Lower lobe of right lung (tissue), 2 donors: Measurements from ENCODE around the gene TEKTIP1. TPM values are rescaled to one million over a fixed set of nuclear protein-coding genes. Genes with fewer than 3 reads are reported as not detected.

Experiments used
- ATAC-seq, 2 donors: fragments of 200-7000 bp; cut with Tn5 transposase; one replicate each; pipeline ENCODE4 v1.9.1; 2020 to 2022; ENCODE audit warnings: mild to moderate bottlenecking in 2 of 2, moderate library complexity in 2 of 2
- DNase-seq: peaks from one replicate; pipeline ENCODE4 v3.0.0-alpha.2; 2020
- H3K27ac ChIP-seq: fragments of 200-600 bp; one replicate; pipeline ENCODE4 v1.8.0; 2022
- H3K27me3 ChIP-seq: fragments of 200-600 bp; one replicate; pipeline ENCODE4 v1.8.0; 2022; ENCODE audit warnings: low read depth
- H3K36me3 ChIP-seq: fragments of 200-600 bp; one replicate; pipeline ENCODE4 v1.8.0; 2022; ENCODE audit warnings: mild to moderate bottlenecking
- H3K4me1 ChIP-seq: fragments of 200-600 bp; one replicate; pipeline ENCODE4 v1.8.0; 2022
- H3K4me3 ChIP-seq: fragments of 200-600 bp; one replicate; pipeline ENCODE4 v1.8.0; 2022; ENCODE audit warnings: mild to moderate bottlenecking
- H3K9me3 ChIP-seq: fragments of 200-600 bp; one replicate; pipeline ENCODE4 v1.8.0; 2022
- intact Hi-C: fragments of 100-400 bp; cut with DNase I; formaldehyde crosslinking; loops from one replicate; pipeline ENCODE4 v1.11.0; 2022
- total RNA-seq: library from RNA; stranded (reverse); fragmentation: NEBNext Ultra II Directional; extraction: Animal tissue kit (Norgen Biotek cat#: 25700); gene quantifications from one replicate; pipeline ENCODE4 v1.2.1, GENCODE V29; 2021
- TF ChIP-seq, protein P1 (sequence below): fragments of 200-600 bp; IDR thresholded peaks from one replicate; pipeline ENCODE4 v1.8.0; 2022; ENCODE audit warnings: antibody characterized with exemption, mild to moderate bottlenecking
- donor health status: DM: no; HTN: yes; CAD: no; lungs with severe emphysema.

The TEKTIP1 gene
- total RNA-seq, 1 donor from 2014 or later = 2.2 TPM

DNA sequence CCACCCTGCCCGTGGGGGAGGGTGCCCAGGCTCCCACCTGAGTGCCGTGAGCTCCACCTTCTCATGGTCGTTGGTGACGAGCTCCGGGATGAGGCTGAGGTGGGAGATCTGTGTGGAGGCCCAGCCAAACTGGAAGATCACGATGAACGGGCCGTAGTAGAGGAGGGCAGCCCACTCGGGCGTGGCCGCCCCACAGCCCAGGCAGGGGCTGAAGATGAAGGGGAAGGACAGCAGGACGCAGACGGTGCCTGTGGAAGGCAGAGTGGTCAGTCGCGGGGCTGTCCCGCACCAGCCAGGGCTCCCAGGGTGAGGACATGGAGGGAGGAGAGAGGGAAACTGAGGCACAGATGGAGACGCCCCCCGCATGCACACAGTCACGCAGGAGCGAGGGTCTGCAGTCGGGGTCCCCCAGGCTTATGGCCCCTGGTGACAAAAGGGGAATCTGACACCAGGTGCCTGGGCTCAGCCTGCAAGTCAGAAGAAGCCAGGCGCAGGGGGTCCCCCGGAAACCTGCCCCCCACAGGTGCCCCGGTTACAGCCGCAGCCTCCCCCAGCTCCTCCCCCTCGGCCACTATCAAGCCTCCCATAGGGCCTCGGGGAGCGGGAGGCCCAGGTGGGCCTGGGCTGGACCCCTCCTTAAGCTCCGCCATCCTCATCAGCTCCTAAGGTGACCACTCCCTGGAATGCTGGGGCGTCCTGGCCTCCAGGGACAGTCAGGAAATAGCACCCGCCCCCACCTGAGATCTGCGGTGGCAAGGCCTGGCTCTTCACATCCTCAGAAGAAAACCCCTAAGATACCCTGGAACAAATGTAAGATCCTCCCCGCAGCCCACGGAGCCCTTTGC, 12.2 kb downstream of the TEKTIP1 start:
- Histone ChIP-seq H3K27ac (no peak overlapping the region), H3K9me3 (no peaks in the 10 kb centered on the region), H3K27me3 (no peaks in the 10 kb centered on the region), H3K4me1 (peaks cover 38% of the 10 kb centered on the region), H3K4me3 (no peak overlapping the region), H3K36me3 (peaks cover 28% of the 10 kb centered on the region)
- intact Hi-C loops = no loop called here
- DNase-seq (peak; percentile 36), ATAC-seq (no peak)
- TF ChIP-seq, protein P1, sequence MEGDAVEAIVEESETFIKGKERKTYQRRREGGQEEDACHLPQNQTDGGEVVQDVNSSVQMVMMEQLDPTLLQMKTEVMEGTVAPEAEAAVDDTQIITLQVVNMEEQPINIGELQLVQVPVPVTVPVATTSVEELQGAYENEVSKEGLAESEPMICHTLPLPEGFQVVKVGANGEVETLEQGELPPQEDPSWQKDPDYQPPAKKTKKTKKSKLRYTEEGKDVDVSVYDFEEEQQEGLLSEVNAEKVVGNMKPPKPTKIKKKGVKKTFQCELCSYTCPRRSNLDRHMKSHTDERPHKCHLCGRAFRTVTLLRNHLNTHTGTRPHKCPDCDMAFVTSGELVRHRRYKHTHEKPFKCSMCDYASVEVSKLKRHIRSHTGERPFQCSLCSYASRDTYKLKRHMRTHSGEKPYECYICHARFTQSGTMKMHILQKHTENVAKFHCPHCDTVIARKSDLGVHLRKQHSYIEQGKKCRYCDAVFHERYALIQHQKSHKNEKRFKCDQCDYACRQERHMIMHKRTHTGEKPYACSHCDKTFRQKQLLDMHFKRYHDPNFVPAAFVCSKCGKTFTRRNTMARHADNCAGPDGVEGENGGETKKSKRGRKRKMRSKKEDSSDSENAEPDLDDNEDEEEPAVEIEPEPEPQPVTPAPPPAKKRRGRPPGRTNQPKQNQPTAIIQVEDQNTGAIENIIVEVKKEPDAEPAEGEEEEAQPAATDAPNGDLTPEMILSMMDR = no peak

DNA sequence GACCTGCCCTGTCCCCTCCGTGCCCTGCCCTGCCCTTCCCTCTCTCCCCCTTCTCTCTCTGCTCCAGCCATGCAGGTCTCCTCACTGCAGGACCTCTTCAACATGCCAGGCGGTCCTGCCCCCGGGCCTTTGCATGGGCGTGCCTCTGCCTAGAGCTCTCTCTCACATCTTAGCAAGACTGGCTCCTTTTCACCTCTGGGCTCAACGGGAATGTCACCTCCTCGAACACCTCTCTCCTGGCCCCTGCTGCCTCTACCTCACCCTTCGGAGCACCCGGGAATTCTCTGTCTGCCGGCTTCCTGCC, 12.8 kb downstream of the TEKTIP1 start:
- DNase-seq (peak; percentile 31), ATAC-seq (no peak)
- Histone ChIP-seq H3K27ac (no peak overlapping the region), H3K27me3 (no peaks in the 10 kb centered on the region), H3K4me1 (peaks cover 40% of the 10 kb centered on the region), H3K9me3 (no peaks in the 10 kb centered on the region), H3K36me3 (peaks cover 23% of the 10 kb centered on the region), H3K4me3 (no peak overlapping the region)
- intact Hi-C loops = no loop called here
- TF ChIP-seq, protein P1 = no peak

DNA sequence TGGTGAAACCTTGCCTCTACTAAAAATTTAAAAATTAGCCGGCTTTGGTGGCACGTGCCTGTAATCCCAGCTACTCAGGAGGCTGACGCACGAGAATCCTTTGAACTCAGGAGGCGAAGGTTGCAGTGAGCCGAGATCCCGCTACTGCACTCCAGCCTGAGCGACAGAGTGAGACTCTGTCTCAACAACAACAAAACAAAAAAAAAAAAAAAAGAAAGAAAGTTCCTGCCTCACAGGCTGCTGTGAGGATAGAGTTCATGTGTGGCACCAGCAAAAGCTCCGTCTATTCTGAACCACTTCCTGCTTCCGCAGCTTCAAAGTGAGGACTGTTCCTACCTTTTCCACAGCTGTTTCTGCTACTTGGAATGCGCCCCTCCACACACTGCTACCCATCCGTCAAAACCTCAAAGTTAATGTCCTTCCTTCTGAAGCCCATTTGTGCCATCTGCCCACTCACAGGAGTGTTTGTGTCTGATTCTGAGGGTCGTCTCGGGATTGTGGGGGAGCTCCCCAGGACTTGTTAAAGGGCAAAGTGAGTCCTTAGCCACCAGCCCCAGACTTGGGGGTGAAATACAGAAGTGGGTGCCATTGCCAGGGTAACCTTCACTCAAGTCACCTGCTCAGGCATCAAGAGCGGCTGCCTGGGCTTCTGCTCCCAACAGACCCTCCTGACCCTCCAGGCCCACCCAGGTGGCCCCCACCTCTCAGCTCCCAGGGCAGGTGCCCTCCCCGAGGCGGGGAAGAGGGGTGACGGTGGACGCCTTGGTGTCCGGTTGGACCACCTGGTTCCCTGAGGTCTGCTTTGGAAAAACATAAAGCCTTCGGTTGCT, 15.5 kb downstream of the TEKTIP1 start:
- TF ChIP-seq, protein P1 = no peak
- Histone ChIP-seq H3K9me3 (no peaks in the 10 kb centered on the region), H3K27me3 (no peaks in the 10 kb centered on the region), H3K4me1 (peaks cover 48% of the 10 kb centered on the region), H3K27ac (peak overlapping the region; percentile 62), H3K36me3 (no peaks in the 10 kb centered on the region), H3K4me3 (peak overlapping the region; percentile 23)
- ATAC-seq (no peak), DNase-seq (no peak)
- intact Hi-C loops = no loop called here

DNA sequence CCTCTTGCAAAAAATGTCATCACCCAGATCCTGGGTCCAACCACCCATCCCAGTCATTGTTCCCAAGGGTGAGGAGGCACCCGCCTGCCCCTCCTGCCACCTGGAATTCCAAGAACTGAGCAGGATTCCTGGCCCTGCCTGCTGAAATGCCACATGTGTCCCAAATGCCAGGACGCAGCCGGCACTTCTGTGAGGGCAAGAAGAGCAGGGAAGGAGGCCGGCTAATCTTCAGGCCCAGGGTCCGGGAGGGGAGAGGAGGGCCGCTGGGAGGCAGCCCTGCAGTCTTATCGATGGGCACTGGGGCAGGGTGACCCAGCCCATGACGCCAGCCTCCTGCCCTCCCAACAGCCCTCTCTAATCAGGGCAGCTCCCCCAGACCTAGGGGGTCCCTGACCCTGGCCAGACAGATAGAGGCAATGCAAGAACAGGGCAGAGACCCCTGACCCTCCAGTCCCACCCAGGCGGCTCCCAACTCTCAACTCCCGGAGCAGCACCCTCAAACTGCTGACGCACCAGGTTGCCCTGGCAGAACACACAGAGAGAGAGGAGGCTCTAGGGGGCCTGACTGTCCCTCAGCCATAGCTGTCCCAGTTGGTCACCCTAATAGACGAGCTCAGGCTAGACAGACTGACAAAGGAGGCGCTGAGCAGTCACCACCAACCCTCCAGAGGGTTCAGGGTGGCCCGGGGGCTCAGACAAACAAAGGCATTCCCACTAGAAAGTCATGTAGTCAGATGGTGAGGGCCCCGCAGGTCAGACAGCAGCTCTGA, 16.9 kb downstream of the TEKTIP1 start:
- TF ChIP-seq, protein P1 = no peak
- intact Hi-C loops = no loop called here
- no peaks in the 10 kb centered on the region for H3K27me3 ChIP-seq
- peak; percentile 40 for DNase-seq
- ATAC-seq = no peak
- H3K36me3 ChIP-seq = no peaks in the 10 kb centered on the region
- no peaks in the 10 kb centered on the region for H3K9me3 ChIP-seq
- H3K27ac ChIP-seq = no peak overlapping the region
- H3K4me1 ChIP-seq = peaks cover 48% of the 10 kb centered on the region
- H3K4me3 ChIP-seq = peak overlapping the region; percentile 95

DNA sequence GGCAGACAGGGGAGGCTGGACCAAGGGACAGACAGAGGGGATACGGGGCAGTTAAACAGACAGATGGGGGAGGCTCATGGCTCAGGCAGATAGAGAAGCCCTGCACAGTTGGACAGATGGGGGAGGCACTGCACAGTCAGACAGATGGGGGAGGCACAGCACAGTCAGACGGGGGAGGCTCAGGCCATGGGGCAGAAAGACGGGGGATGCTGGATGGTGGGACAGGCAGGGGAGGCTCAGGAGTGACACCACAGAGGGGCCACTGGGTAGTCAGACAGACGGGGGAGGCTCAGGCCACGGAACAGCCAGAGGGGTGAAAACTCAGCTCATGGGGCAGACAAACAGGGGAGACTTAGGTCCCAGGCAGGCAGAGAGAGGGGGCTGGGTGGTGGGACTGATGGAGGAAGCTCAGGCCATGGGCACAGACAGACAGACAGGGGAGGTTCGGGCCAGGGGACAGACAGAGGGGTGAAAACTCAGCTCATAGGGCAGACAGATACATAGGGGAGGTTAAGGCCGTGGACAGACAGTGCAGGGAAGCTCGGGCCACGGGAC, 17.5 kb downstream of the TEKTIP1 start:
- H3K27ac ChIP-seq = peak overlapping the region; percentile 87
- H3K4me3 ChIP-seq = peak overlapping the region; percentile 95
- TF ChIP-seq, protein P1 = no peak
- intact Hi-C loops = no loop called here
- H3K36me3 ChIP-seq = no peaks in the 10 kb centered on the region
- ATAC-seq (no peak), DNase-seq (no peak)
- no peaks in the 10 kb centered on the region for H3K9me3 ChIP-seq
- no peaks in the 10 kb centered on the region for H3K27me3 ChIP-seq
- peaks cover 48% of the 10 kb centered on the region for H3K4me1 ChIP-seq
